Tibial nerve (tissue), 4 donors: ENCODE results near the gene CALML5. TPM values are rescaled to one million over a fixed set of nuclear protein-coding genes. Genes with fewer than 3 reads are reported as not detected.

Experiments
- DNase-seq, 2 donors: peaks; one replicate each; pipeline ENCODE4 v3.0.0-alpha.2; 2019; ENCODE audit warnings: low spot score in 2 of 2
- H3K27ac ChIP-seq, 4 donors: fragments of 200-600 bp; sonication (generic) in 3 of 4; one replicate each; pipeline ENCODE4 v1.5.1; 2017 to 2019; ENCODE audit warnings: mild to moderate bottlenecking in 1 of 4
- H3K27me3 ChIP-seq, 2 donors: fragments of 200-600 bp; sonication (generic) in 1 of 2; one replicate each; pipeline versions ENCODE4 v1.5.1 to v1.6.0; 2017 to 2019
- H3K36me3 ChIP-seq, 3 donors: fragments of 200-600 bp; sonication (generic); one replicate each; pipeline ENCODE4 v1.5.1; 2018 to 2019
- H3K4me1 ChIP-seq, 4 donors: fragments of 200-600 bp; sonication (generic) in 3 of 4; one replicate each; pipeline ENCODE4 v1.5.1; 2017 to 2019
- H3K4me3 ChIP-seq, 4 donors: fragments of 200-600 bp; sonication (generic) in 3 of 4; one replicate each; pipeline ENCODE4 v1.5.1; 2017 to 2019; ENCODE audit warnings: mild to moderate bottlenecking in 1 of 4, moderate library complexity in 1 of 4
- H3K9me3 ChIP-seq, 4 donors: fragments of 200-600 bp; sonication (generic) in 3 of 4; one replicate each; pipeline ENCODE4 v1.5.1; 2017 to 2019
- CTCF ChIP-seq, 5 experiments: fragments of 200-600 bp in 3 of 5; fragments of 450-650 bp in 2 of 5; sonication (generic) in 3 of 5; IDR thresholded peaks; one replicate each; pipeline ENCODE4 v1.5.1; 2016 to 2019; ENCODE audit warnings: antibody characterized with exemption in 5 of 5, mild to moderate bottlenecking in 3 of 5, moderate library complexity in 2 of 5
- EP300 ChIP-seq, 2 donors: sonication (generic); formaldehyde crosslinking; IDR thresholded peaks; one replicate each; pipeline ENCODE4 v1.6.1; 2017; ENCODE audit warnings: antibody characterized with exemption in 2 of 2, mild to moderate bottlenecking in 1 of 2
- POLR2A ChIP-seq, 2 donors: fragments of 450-650 bp; IDR thresholded peaks; one replicate each; pipeline ENCODE4 v1.6.1; 2017; ENCODE audit warnings: antibody characterized with exemption in 2 of 2, mild to moderate bottlenecking in 2 of 2, moderate library complexity in 2 of 2
- WGBS, 2 donors: methylation state at CpG; one replicate each; pipeline ENCODE4 v1.1.5; 2018; 5-methylcytosine and 5-hydroxymethylcytosine counted together
- total RNA-seq, 4 donors: library from RNA; depleted of rRNA; stranded (reverse); fragments of >200 nt; gene quantifications; one replicate each; pipeline ENCODE4 v1.1.0, GENCODE V29; 2016

The CALML5 gene
- total RNA-seq, 4 donors from 2014 or later, result not detected

DNA sequence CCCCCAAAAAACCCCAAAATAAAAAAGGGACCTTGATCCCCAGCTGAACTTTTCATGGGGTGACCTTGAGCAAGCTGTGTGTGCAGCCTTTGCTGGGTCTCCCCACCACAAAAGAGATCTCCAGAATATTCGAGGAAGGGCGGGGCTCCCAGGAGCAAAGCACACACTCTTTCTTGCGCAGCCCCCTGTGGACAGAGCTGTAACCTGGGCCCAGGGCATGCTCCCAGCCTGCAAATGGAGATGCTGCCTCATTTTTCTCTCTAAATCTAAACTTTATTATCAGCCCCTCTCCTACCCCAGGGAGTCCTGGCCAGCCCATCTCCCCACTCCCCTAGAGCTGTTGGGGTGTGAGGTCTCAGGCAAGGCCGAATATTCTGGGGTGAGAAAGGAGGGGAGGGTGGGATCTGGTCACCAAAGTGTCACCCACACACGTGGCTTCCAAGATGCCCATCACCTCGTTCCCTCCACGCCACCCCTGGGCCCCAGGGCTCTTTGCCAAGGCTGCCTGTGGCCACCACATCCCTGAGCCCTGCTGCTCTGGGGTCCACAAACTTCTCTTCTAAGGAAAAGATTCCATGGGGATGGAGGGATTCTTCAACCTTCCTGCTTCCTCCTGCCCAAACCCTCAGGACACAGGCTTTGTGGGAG, 23.7 kb upstream of the CALML5 start:
- Histone ChIP-seq H3K27me3 (no peaks in the 10 kb centered on the region), H3K9me3 (no peaks in the 10 kb centered on the region), H3K27ac (no peak overlapping the region), H3K36me3 (no peaks in the 10 kb centered on the region), H3K4me1 (no peaks in the 10 kb centered on the region), H3K4me3 (no peak overlapping the region)
- no peak for DNase-seq
- TF ChIP-seq EP300 (IDR thresholded peaks at IDR 0.05) (no peak), CTCF (IDR thresholded peaks at IDR 0.05) (no peak), POLR2A (IDR thresholded peaks at IDR 0.05) (no peak)
- 76% methylated on average over 7 of the region's 7 CpGs for WGBS, 2 donors

DNA sequence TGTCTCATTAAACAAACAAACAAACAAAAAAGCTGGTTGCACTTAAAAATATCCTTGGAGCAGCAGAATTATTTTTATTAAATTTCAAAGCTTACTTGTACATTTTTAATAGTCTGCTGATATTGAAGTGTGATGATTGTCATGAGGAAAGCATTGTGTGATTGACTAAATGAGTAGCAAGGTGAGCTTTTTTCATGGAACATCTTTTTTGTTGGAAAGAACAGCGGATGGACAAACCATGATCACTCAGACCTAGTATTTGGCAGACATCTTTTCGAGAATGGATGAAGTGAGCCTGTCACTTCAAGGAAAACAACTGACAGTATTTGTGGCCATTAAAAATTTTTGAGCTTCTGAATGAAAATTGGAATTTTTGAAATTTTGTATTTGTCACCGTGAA, 19.7 kb upstream of the CALML5 start:
- H3K9me3 ChIP-seq, result no peaks in the 10 kb centered on the region
- no peak for DNase-seq
- H3K36me3 ChIP-seq, result no peaks in the 10 kb centered on the region
- no peaks in the 10 kb centered on the region for H3K4me1 ChIP-seq
- no peak overlapping the region for H3K4me3 ChIP-seq
- 97 to 98% methylated on average over 3 of the region's 3 CpGs for WGBS, 2 donors
- TF ChIP-seq EP300 (IDR thresholded peaks at IDR 0.05) (no peak), POLR2A (IDR thresholded peaks at IDR 0.05) (no peak), CTCF (IDR thresholded peaks at IDR 0.05) (no peak)
- no peaks in the 10 kb centered on the region for H3K27me3 ChIP-seq
- H3K27ac ChIP-seq, result no peak overlapping the region

- no peak for TF ChIP-seq EP300 (IDR thresholded peaks at IDR 0.05)
- TF ChIP-seq CTCF (IDR thresholded peaks at IDR 0.05), result no peak
- no peak for TF ChIP-seq POLR2A (IDR thresholded peaks at IDR 0.05)
- DNase-seq, result no peak
- Histone ChIP-seq H3K9me3 (no peaks in the 10 kb centered on the region), H3K4me1 (no peaks in the 10 kb centered on the region), H3K27ac (no peak overlapping the region), H3K36me3 (no peaks in the 10 kb centered on the region), H3K4me3 (no peak overlapping the region), H3K27me3 (no peaks in the 10 kb centered on the region)
- 54 to 64% methylated on average over 5 of the region's 5 CpGs for WGBS, 2 donors
Observed at GRCh38 chr10:5518143-5518542, 18.8 kb upstream of the CALML5 start.

- TF ChIP-seq EP300 (IDR thresholded peaks at IDR 0.05), result no peak
- TF ChIP-seq CTCF (IDR thresholded peaks at IDR 0.05), result no peak
- no peak for TF ChIP-seq POLR2A (IDR thresholded peaks at IDR 0.05)
- no peaks in the 10 kb centered on the region for H3K4me1 ChIP-seq
- H3K4me3 ChIP-seq, result no peak overlapping the region
- 82 to 92% methylated on average over 5 of the region's 5 CpGs for WGBS, 2 donors
- no peaks in the 10 kb centered on the region for H3K27me3 ChIP-seq
- H3K27ac ChIP-seq, result no peak overlapping the region
- no peaks in the 10 kb centered on the region for H3K9me3 ChIP-seq
- no peaks in the 10 kb centered on the region for H3K36me3 ChIP-seq
- DNase-seq, result no peak
Observed at GRCh38 chr10:5517546-5517945, 18.2 kb upstream of the CALML5 start.

- no peak for DNase-seq
Observed at GRCh38 chr10:5515948-5516761, 16.8 kb upstream of the CALML5 start.

More at GRCh38 chr10:5515948-5516761, 16.8 kb upstream of the CALML5 start:
- Histone ChIP-seq H3K36me3 (no peaks in the 10 kb centered on the region), H3K27me3 (no peaks in the 10 kb centered on the region), H3K9me3 (no peaks in the 10 kb centered on the region), H3K4me3 (no peak overlapping the region), H3K27ac (no peak overlapping the region), H3K4me1 (no peaks in the 10 kb centered on the region)
- TF ChIP-seq CTCF (IDR thresholded peaks at IDR 0.05), result no peak
- TF ChIP-seq EP300 (IDR thresholded peaks at IDR 0.05), result no peak
- TF ChIP-seq POLR2A (IDR thresholded peaks at IDR 0.05), result no peak
- 79 to 81% methylated on average over 10 of the region's 10 CpGs for WGBS, 2 donors
